Sigmoid colon (tissue), 4 donors: ENCODE measurements around the gene RPA3.

Source experiments
- EP300 ChIP-seq, 4 donors: sonication (generic); formaldehyde crosslinking; IDR thresholded peaks; one replicate each; pipeline ENCODE4 v1.6.1; 2017; ENCODE audit warnings: antibody characterized with exemption in 4 of 4
- TF ChIP-seq, protein P1 (sequence below), 4 experiments: fragments of 450-650 bp in 3 of 4; fragments of 200-600 bp in 1 of 4; IDR thresholded peaks; one replicate each; pipeline ENCODE4 v1.5.1; 2016 to 2019; ENCODE audit warnings: antibody characterized with exemption in 4 of 4, mild to moderate bottlenecking in 3 of 4, moderate library complexity in 2 of 4

- TF ChIP-seq, protein P1, sequence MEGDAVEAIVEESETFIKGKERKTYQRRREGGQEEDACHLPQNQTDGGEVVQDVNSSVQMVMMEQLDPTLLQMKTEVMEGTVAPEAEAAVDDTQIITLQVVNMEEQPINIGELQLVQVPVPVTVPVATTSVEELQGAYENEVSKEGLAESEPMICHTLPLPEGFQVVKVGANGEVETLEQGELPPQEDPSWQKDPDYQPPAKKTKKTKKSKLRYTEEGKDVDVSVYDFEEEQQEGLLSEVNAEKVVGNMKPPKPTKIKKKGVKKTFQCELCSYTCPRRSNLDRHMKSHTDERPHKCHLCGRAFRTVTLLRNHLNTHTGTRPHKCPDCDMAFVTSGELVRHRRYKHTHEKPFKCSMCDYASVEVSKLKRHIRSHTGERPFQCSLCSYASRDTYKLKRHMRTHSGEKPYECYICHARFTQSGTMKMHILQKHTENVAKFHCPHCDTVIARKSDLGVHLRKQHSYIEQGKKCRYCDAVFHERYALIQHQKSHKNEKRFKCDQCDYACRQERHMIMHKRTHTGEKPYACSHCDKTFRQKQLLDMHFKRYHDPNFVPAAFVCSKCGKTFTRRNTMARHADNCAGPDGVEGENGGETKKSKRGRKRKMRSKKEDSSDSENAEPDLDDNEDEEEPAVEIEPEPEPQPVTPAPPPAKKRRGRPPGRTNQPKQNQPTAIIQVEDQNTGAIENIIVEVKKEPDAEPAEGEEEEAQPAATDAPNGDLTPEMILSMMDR (IDR thresholded peaks at IDR 0.05) = no peak
- no peak for TF ChIP-seq EP300 (IDR thresholded peaks at IDR 0.05)
Measured at GRCh38 chr7:7732621-7733281, 14.3 kb upstream of the RPA3 start.
